ENCODE measurements around the gene ATRNL1. TPM values are rescaled to one million over a fixed set of nuclear protein-coding genes. Genes with fewer than 3 reads are reported as not detected.

The ATRNL1 gene
- polyA plus RNA-seq, 1 experiment: 0.20 TPM

- DNase-seq (ENCODE audit: low read depth, low spot score): no peak
- H3K27me3 ChIP-seq (ENCODE audit: control insufficient read depth, insufficient read depth, low read length): no peaks in the 10 kb centered on the region
- ChIA-PET CTCF (interaction anchor here (0.6 to 2.1 kb wide), 3 partner anchors 116 to 342 kb away, joined by 3 to 9 read pairs (median 3); no protein-coding TSS in a partner anchor), POLR2A (interaction anchor here (0.6 to 1.2 kb wide), 5 partner anchors 9 to 287 kb away, joined by 3 to 5 read pairs (median 3); no protein-coding TSS in a partner anchor)
- peaks cover 3% of the 10 kb centered on the region; the same call in 1 of the 2 replicates for H3K9me3 ChIP-seq (ENCODE audit: control insufficient read depth, insufficient read depth, low read length)
- TF ChIP-seq CTCF (IDR thresholded peaks at IDR 0.05; ENCODE audit: low read depth, low read length): no peak
- no peak overlapping the region for H3K27ac ChIP-seq (ENCODE audit: low read depth, low read length)
- no peak overlapping the region for H3K4me3 ChIP-seq (ENCODE audit: low read depth, low read length)
Measured at GRCh38 chr10:115945701-115946445, 852.7 kb downstream of the ATRNL1 start.

GRCh38 chr10:115947104-115947503, 853.9 kb downstream of the ATRNL1 start:
- Histone ChIP-seq H3K27ac (ENCODE audit: low read depth, low read length) (no peak overlapping the region), H3K4me3 (ENCODE audit: low read depth, low read length) (no peak overlapping the region), H3K27me3 (ENCODE audit: control insufficient read depth, insufficient read depth, low read length) (no peaks in the 10 kb centered on the region), H3K9me3 (ENCODE audit: control insufficient read depth, insufficient read depth, low read length) (peaks cover 3% of the 10 kb centered on the region; the same call in 1 of the 2 replicates)
- DNase-seq (ENCODE audit: low read depth, low spot score): no peak
- ChIA-PET POLR2A (interaction anchor here (1.1 kb wide), 1 partner anchor 10 kb away, joined by 3 read pairs; no protein-coding TSS in a partner anchor), CTCF (interaction anchor here (0.5 to 1.5 kb wide), 2 partner anchors 118 to 340 kb away, joined by 3 read pairs; no protein-coding TSS in a partner anchor)
- TF ChIP-seq CTCF (IDR thresholded peaks at IDR 0.05; ENCODE audit: low read depth, low read length): no peak

GRCh38 chr10:115948465-115948864, 855.3 kb downstream of the ATRNL1 start:
- Histone ChIP-seq H3K27ac (ENCODE audit: low read depth, low read length) (no peak overlapping the region), H3K9me3 (ENCODE audit: control insufficient read depth, insufficient read depth, low read length) (peaks cover 3% of the 10 kb centered on the region; the same call in 1 of the 2 replicates), H3K27me3 (ENCODE audit: control insufficient read depth, insufficient read depth, low read length) (no peaks in the 10 kb centered on the region), H3K4me3 (ENCODE audit: low read depth, low read length) (no peak overlapping the region)
- ChIA-PET CTCF (interaction anchor here (0.6 to 1.9 kb wide), 9 partner anchors 8 to 340 kb away, joined by 3 to 6 read pairs (median 3); no protein-coding TSS in a partner anchor), POLR2A (no interaction called here)
- peak; percentile 55 for TF ChIP-seq CTCF (IDR thresholded peaks at IDR 0.05; ENCODE audit: low read depth, low read length)
- no peak for DNase-seq (ENCODE audit: low read depth, low spot score)

- ChIA-PET POLR2A (interaction anchor here (0.6 kb wide), 1 partner anchor 220 kb away, joined by 6 read pairs; no protein-coding TSS in a partner anchor), CTCF (interaction anchor here (1.1 to 1.9 kb wide), 6 partner anchors 9 to 338 kb away, joined by 3 to 6 read pairs (median 4); no protein-coding TSS in a partner anchor)
- Histone ChIP-seq H3K4me3 (ENCODE audit: low read depth, low read length) (no peak overlapping the region), H3K9me3 (ENCODE audit: control insufficient read depth, insufficient read depth, low read length) (peaks cover 3% of the 10 kb centered on the region; the same call in 1 of the 2 replicates), H3K27me3 (ENCODE audit: control insufficient read depth, insufficient read depth, low read length) (no peaks in the 10 kb centered on the region), H3K27ac (ENCODE audit: low read depth, low read length) (no peak overlapping the region)
- no peak for TF ChIP-seq CTCF (IDR thresholded peaks at IDR 0.05; ENCODE audit: low read depth, low read length)
- DNase-seq (ENCODE audit: low read depth, low spot score): no peak
Measured at GRCh38 chr10:115949282-115949844, 856.2 kb downstream of the ATRNL1 start.

Measured in AG04450 (cell line).